SIG-M5 (cell line): ENCODE data around the gene LENG9.

ENCODE experiments used
- DNase-seq: peaks from one replicate; lab custom pipeline; 2025; lab: John Stamatoyannopoulos, UW

LENG9 gene

DNA sequence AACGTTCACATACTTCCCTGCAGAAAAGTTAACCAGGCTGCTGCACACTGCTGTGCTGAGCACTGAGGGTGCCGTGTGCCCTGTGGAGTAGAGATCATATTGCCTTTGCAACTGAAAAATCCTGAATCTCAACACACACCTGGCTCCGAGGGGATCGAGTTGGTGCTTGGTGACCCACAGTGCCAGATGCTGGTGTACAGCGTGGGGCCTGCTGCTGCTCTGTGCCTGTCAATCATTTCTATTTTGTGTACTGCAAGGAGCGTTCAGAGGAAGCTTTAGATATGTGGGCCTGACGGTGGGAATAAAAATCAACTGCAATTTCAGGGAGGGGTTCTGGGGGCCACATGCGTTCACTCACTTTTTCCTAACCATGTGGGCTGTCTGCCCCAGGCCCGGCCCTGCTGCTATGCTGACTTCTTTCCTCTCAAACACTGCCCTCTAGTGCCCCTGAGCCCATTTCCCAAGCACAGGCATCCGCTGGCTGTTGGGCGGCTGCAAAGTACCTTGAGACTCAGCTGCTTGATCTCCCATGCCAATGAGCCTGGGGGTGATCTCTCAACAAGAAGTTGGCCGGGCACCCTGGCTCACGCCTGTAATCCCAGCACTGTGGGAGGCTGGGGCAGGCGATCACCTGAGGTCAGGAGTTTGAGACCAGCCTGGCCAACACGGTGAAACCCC, 24.3 kb downstream of the LENG9 start:
- no peak for DNase-seq

DNA sequence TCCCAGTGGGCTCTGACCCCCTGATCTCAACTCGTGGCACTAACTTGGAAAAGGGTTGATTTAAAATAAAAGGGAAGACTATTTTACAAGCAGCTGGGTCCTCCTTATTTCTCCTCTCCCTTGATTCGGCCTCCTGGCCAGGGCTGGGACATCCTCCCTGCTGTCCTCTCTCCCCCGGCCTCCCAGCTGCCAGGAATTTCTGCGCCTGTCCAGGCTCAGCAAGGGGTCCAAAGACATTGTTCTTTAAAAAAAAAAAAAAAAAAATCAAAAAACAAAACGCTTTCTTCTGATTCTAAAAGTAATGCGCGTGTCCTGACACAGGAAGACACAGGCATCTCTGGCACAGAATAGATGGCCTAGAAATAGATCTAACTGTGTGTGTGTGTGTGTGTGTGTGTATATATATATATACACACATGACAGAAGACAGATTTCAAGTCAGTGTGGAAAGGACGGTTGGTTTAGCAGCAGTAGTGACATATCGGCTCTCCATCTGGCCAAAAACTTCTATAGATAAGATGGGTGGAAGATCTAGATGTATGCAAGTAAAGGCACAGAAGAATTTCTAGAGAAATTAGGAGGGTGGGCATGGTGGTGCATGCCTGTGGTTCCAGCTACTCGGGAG, 26.8 kb downstream of the LENG9 start:
- no peak for DNase-seq

DNA sequence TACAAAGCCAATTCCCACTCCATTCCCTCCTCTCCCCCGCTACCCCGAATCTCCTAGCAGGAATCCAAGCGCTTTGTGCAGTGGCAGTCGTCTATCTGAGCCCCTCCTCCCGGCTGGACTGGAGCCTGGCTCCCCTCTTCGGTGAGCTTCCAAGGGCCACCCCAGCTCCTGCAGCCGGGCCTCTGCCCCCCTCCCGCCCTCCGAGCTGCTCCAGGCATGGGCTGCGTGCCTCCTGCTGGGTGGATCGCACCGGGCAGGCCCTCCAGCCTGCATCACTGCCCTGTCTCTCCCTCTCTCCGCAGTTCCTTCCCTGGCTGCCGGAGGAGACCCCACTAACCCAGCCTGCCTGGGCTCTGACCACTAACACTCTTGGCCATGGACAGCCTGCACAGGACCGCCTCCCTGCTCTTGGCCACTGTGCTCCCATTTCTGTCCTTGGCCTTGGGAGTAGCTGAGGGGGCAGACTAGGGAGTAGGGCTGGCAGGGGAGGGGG, 27.5 kb downstream of the LENG9 start:
- DNase-seq = no peak

DNA sequence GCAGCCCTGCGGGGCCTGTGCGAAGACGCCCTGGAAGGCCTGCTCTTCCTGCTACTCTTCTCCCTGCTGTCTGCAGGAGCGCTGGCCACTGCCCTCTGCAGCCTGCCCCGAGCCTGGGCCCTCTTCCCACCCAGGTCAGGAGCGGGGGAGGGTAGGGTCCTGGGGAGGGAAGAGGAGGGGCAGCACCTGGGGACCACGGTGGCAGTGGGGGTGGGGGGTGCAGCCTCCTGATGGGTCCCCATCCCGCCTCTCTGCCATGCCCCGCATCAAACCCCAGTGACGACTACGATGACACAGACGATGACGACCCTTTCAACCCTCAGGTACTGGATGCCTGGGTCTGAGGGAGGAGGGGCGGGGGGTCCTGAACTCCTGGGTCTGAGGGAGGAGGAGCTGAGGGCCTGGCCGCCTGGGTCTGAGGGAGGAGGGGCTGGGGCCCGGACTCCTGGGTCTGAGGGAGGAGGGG, 28.0 kb downstream of the LENG9 start:
- no peak for DNase-seq

DNA sequence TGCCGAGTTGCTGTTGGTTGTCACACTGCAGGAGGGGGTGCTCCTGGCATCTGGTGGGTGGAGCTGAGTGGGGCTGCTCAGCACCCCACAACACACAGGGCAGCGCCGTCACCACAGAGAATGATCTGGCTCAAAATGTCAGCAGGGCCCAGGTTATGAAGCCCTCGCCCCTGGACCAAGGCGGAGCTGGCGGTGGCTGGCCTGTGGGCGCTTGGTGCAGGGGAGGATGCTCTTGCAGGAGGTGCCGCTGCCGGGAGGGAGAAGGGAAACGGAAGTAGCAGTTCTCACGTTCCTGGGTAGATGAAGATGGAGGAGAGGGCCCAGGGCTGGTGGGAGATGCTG, 28.7 kb downstream of the LENG9 start:
- no peak for DNase-seq

DNA sequence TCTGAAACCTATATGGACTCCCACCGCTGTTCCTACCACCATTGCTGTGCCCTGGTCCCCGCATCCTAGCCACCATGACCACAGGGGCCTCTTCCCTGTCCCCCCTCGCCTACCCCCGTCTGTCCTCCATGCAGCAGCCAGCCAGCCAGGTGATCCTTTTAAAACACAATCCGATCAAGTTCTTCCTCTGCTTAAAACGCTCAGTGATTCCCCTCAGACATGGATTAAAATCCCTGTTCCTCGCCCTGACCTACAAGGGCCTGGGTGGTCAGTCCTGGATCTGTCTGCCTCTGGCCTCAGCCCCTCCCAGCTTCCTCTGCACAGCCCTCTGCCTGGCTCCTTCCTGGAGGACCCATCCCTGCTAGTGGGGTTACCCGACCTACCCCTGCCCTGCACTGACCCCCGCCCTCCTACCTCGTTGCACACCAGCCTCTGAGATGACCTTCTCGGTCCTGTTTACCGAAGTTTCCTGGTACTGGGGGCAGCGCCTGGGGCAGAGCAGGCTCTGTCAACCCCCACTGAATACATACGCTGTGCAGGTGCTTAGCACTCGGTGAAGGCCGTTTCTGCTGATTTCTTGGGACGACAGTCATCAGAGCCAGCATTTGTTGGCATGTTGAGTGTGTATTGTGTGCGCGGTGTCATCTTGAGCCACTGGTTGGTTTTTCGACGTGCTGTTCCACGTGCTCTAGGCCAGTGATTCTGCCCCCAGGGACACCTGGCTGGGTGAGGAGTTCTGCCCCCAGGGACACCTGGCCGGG, 29.3 kb downstream of the LENG9 start:
- no peak for DNase-seq

DNA sequence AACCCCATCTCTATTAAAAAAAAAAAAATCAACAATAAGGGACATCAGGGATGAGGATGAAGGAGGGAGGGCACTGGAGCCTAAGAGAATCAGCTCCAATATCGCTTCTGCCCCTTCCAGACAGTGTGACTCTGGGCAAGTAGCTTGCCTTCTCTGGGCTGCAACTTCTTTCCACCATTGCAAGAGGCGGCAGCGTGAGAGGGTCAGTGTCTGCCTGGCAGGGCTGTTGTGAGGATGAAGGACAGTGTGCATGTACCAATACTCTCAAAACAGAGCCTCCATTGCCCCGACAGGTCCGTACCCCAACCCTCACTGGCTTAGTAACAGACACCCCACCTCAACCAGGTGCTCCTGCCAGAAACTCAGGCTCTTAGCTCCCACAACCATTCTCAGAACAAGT, 29.9 kb downstream of the LENG9 start:
- no peak for DNase-seq

DNA sequence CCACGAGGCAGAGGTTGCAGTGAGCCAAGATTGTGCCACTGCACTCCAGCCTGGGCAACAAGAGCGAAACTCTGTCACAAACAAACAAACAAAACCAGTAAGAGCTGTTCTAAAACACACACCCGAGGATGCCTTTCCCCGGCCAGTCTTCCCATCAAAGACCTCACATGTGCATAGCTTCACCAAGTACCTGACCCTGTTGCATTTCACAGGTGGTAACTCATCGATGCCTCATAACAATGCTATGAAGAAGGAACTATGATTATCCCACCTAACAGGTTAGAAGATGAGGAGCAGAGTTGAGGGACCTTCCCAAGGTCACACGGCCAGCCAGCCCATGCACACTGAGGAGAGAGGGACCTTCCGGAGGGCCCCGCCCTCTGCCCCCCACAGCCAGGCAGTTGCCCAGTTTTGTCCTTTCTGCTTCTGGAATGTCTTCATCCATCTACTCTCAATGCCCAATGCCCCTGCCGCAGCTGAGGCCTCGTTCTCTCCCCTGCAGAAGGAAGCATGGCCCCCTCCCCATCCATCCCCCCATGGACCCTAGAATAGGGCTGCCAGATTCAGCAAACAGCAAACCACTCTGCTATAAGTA, 31.3 kb downstream of the LENG9 start:
- DNase-seq = no peak

DNA sequence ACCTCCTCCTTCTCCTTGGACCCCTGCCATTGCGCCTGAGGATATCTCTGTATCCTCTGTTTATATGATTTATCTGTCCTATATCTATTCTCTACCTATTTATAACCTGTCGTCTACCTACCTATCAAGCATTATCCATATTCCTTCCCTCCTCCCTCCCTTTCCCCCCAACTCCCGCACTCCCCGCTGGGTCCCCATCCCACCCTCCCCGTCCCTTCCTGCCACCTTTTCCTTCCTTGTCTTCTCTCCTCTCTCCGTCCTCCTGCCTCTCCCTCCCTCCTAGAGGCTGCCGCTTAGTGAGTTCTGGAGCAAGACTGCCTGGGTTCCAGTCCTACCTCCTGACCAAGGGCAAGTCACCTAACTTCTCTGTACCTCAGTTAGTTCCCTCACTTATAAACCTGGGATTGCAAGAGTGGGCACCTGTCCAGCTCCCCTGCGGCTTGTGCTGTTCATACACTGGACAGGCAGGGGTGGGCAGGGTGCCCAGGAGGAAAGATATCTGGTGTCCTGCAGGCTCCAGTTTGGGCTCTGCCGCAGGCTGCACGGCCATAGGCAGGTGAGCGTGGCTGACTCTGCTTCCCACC, 32.2 kb downstream of the LENG9 start:
- DNase-seq = no peak

DNA sequence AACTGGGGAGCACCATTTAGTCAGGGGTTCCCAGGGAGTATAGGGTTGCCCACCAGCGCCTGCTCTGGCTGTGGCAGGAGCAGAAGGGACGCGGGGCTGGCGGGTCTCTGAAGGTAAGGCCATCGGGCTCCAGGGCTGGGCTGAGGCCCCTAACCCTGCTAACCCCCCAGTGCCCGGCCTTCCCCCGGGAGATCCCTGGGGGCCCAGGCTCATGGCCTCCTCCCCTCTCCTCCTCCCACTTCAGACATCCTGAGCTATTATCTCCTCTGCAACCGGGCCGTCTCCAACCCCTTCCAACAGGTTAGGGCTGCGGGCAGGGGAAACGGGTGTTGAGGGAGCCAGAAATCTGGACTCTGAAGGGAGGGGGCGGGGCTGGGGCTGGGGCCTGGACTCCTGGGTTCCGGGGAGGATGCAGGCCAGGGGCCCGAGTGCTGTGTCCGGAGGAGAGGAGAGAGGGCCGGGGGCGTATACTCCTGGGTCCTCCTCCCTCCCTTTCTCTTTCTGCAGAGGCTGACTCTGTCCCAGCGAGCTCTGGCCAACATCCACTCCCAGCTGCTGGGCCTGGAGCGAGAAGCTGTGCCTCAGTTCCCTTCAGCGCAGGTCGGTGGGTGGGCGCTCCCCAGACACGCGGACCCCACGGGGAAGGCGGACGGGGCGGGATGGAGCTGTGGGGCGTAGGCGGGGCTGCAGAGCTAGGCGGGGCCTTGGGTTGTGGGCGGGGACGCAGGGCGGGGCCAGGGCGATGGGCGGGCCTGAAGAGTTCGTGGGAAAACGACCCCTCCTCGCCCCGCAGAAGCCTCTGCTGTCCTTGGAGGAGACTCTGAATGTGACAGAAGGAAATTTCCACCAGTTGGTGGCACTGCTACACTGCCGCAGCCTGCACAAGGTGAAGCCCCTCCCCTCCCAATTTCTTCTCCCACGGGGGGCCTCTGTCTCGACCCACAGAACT, 33.0 kb downstream of the LENG9 start:
- no peak for DNase-seq

DNA sequence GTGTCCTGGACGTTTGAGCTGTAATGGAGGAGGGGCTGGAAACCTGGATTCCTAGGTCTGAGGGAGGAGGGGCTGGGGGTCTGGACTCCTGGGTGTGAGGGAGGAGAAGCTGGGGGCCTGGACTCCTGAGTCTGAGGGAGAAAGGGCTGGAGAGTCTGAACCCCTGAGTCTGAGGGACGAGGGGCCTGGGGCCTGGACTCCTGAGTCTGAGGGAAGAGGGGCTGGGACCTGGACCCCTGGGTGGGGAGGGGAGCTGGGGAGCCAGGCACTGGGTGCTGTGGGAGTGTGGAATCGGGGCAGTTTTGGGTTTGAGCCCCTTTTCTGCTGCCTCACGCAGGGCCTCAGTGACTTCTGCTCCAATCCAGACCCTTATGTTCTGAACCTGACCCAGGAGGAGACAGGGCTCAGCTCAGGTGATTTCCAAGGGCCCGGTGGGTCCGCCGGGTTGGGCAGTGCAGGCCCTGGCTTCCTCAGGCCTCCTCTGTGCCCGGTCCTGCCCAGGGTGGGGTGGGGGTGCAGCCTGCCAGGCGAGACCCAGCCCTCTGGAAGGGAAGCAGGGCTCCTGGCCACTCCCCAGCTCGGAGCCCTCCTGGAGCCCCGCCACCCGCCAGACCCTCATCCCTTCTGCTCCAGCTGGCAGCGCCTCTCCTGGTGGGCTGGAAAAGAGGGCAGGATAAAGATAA, 33.9 kb downstream of the LENG9 start:
- DNase-seq = no peak

DNA sequence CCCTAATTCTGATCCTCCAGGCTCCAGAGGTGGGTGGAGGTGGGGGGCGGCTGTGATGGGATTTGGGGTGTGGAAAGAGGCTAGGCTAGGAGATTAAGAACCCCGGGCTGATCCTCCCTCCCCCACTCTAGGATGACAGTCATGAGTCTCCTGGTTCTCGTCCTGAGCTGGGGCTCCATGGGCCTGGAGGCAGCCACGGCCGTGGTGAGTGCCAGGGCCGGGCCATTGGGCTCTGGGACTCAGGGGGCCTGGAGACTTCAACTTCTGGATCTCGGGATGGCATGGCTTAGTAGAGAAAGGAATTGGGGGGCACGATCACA, 34.4 kb downstream of the LENG9 start:
- no peak for DNase-seq

DNA sequence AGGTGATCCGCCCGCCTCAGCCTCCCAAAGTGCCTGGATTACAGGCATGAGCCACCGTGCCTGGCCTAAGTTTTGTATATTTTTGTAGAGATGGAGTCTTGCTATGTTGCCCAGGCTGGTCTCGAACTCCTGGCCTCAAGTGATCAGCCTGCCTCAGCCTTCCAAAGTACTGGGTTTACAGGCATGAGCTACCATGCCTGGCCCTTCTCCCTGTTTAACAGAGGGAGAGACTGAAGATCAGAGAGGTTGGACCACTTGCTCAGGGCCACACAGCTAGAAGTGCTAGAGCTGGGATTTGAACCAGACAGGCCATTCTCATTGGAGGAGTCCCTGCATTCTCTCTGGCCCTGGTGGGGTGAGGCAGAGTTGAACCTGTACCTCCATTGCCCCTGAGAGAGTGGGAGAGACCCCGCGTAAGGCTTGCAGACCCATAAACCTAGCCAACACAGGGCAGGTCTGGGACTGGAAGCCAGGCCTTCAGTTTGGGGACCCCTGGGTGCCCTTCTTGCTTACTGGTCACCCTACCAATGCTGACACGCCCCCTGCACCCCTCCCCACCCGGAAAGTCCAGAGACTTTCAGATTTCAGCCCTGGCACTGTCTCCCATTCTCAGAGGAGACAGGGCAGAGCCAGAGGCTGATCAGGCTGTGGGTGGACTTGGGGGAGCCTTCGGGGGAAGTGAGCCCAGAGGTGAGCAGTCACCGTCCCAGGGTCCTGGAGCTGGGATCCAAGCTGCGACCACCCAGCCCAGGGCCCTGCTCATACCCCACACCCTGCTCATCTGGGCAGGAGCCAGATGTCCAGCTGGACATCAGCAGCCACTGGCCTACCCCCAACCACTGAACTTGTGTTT, 35.0 kb downstream of the LENG9 start:
- no peak for DNase-seq

DNA sequence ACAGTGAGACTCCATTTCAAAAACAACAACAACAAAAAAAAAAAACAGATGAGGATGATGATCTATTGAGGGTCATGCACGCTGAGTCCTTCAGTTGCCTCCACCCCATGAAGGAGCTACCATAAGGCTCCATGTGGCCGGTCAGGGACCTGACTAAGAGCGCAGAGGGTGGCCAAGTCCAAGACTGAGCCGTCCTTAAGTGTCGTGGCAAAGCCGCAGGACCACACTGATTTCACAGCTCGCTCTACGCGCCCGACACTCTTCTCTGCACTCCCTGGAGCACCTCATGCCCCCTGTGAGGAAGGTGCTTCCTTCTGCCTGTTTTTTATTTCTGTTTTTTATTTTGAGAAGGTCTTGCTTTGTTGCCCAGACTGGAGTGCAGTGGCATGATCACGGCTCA, 36.0 kb downstream of the LENG9 start:
- DNase-seq = no peak

DNA sequence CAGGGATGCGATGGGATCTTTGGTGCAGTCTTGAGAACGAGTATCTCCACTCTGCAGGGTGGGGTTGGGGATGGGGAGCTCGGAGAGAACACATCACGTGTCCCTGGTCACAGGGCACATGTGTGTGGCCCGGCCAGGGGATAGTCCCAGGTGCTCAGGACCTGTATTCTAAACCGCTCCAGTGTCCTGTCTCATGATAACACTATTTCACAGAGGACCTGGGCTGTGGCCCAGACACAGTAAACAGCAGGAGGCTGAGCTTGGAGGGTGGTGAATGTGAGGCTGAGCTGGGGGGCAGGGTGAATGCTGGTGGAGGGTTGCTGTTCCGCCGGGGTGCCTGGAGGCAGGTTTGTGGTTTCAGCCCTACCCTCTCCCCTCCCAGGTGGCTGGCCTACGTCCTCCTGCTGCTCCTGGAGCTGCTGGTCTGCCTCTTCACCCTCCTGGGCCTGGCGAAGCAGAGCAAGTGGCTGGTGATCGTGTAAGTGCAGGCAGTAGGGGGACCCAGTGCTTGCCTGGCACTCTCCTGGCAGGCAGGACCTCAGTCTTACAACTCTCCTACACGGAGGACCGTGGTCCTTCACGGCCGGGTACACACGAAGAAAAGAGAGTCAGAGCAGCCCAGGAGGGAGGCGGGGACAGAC, 37.2 kb downstream of the LENG9 start:
- DNase-seq = no peak

DNA sequence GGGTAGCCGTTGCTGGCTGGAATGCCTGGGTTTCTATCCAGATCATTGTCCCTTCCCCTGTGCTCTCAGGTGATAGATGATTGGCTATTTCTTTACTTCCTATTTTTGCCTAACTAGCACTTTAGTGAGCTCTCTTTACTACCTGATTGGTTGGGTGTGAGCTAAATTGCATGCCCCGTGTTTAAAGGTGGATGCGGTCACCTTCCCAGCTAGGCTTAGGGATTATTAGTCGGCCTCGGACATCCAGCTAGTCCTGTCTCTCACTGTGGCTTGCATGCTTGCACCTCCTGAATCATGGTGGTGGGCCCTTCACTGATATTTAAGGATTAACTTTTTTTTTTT, 38.2 kb downstream of the LENG9 start:
- DNase-seq = no peak

DNA sequence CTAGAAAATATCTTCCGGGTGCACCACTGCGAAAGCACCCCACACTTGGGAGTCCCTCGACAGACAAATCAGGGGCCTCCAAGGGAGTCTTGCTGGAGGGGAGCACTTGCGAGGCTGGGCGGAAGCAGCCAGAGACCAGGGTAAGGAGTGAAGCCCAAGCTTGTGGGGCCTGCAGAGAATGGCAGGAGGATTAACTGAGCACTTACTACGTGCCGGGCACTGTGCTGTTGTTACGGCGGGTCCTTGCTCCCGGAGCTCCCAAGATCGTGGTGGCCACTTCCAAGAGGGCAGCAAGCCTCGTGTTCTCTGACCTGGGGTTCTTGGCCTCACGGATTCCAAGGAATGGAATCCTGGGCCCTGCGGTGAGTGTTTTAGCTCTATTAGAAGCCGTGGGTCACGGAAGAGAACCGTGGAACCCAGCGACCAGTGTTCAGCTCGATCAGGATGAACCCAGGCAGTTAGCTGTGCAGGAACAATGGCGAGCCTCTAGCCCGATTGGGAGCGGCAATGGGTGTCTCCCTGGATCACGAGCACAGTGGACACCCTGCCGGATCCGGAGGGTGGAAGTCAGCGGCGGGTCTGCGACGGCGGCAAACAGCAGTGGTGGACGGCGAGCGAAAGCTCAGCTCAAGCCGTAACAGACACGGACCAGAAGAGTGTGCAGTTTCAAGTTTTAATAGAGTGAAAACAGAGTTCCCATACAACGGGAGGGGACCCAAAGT, 38.8 kb downstream of the LENG9 start:
- DNase-seq = no peak

DNA sequence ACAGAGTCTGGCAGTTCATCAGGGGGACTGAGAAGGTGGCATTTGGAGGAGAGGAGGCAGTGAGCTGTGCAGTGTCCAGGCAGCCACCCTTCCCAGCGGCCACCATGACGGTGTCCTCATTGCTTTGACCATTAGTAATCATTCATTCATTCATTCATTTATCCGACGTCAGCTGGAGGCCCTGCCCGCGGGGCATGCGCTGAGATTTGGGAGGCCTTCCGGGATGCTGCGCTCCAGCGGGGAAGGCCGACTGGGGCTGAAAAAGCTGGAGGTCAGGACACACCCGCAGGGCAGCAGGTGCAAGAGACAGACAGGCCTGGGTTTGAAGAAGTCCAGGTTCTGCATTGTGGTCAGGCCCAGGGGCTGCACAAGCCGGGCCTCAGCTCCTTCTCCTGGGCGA, 39.4 kb downstream of the LENG9 start:
- no peak for DNase-seq

DNA sequence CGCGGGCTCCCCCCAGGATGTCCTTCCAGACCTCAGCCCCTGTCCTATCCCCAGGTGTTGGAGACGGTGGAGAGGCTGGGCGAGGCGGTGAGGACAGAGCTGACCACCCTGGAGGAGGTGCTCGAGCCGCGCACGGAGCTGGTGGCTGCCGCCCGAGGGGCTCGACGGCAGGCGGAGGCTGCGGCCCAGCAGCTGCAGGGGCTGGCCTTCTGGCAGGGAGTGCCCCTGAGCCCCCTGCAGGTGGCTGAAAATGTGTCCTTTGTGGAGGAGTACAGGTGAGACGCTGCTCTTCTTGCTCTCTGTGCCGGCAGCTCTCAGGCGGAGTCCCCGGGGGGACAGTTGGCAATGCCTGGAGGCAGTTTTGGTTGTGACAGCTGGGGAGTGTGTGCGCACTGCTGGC, 41.4 kb downstream of the LENG9 start:
- DNase-seq = no peak
